GM10847 (cell line): ENCODE measurements around the gene RECQL5.

ENCODE experiments used
- POLR2A ChIP-seq: IDR thresholded peaks from 2 replicates; pipeline ENCODE4 v1.6.1; 2011; ENCODE audit not compliant: insufficient read length; ENCODE audit errors: extremely low read depth

RECQL5 gene

GRCh38 chr17:75624021-75624420, 42.9 kb downstream of the RECQL5 start:
- TF ChIP-seq POLR2A, result no peak

GRCh38 chr17:75623386-75623785, 43.6 kb downstream of the RECQL5 start:
- no peak for TF ChIP-seq POLR2A

- TF ChIP-seq POLR2A, result no peak
Measured at GRCh38 chr17:75622771-75623273, 44.1 kb downstream of the RECQL5 start.

- TF ChIP-seq POLR2A, result no peak
Measured at GRCh38 chr17:75622076-75622475, 44.9 kb downstream of the RECQL5 start.

GRCh38 chr17:75621489-75621888, 45.5 kb downstream of the RECQL5 start:
- TF ChIP-seq POLR2A, result no peak

- TF ChIP-seq POLR2A, result no peak
Measured at GRCh38 chr17:75619506-75620431, 47.2 kb downstream of the RECQL5 start.

- TF ChIP-seq POLR2A, result no peak
Measured at GRCh38 chr17:75617675-75618074, 49.3 kb downstream of the RECQL5 start.

- TF ChIP-seq POLR2A, result no peak
Measured at GRCh38 chr17:75617218-75617617, 49.7 kb downstream of the RECQL5 start.

GRCh38 chr17:75616521-75617122, 50.3 kb downstream of the RECQL5 start:
- no peak for TF ChIP-seq POLR2A

- TF ChIP-seq POLR2A, result no peak
Measured at GRCh38 chr17:75615301-75615700, 51.7 kb downstream of the RECQL5 start.

- no peak for TF ChIP-seq POLR2A
Measured at GRCh38 chr17:75614556-75615270, 52.2 kb downstream of the RECQL5 start.

GRCh38 chr17:75614006-75614405, 52.9 kb downstream of the RECQL5 start:
- no peak for TF ChIP-seq POLR2A

- TF ChIP-seq POLR2A, result no peak
Measured at GRCh38 chr17:75612906-75613626, 53.9 kb downstream of the RECQL5 start.

- no peak for TF ChIP-seq POLR2A
Measured at GRCh38 chr17:75611851-75612429, 55.0 kb downstream of the RECQL5 start.
